Lower leg skin (tissue), 4 donors: ENCODE results near the gene SPDYA. TPM values are rescaled to one million over a fixed set of nuclear protein-coding genes. Genes with fewer than 3 reads are reported as not detected.
A peak's percentile ranks its signal among the peaks of the same experiment; 100 is the strongest.

Experiments
- DNase-seq, 2 donors: peaks; one replicate each; pipeline ENCODE4 v3.0.0-alpha.2; 2019; ENCODE audit warnings: low spot score in 2 of 2
- H3K4me3 ChIP-seq: fragments of 200-600 bp; sonication (generic); 2 replicates; pipeline ENCODE4 v1.5.1; 2017; ENCODE audit warnings: mild to moderate bottlenecking, low read depth; ENCODE audit not compliant: poor library complexity, severe bottlenecking
- CTCF ChIP-seq, 3 donors: fragments of 450-650 bp; IDR thresholded peaks; one replicate each; pipeline ENCODE4 v1.5.1; 2016; ENCODE audit warnings: antibody characterized with exemption in 3 of 3, mild to moderate bottlenecking in 3 of 3, moderate library complexity in 2 of 3
- POLR2A ChIP-seq, 2 donors: fragments of 450-650 bp; IDR thresholded peaks; one replicate each; pipeline ENCODE4 v1.6.1; 2016 to 2017; ENCODE audit warnings: antibody characterized with exemption in 2 of 2, mild to moderate bottlenecking in 1 of 2, moderate library complexity in 1 of 2
- WGBS, 2 donors: methylation state at CpG; one replicate each; pipeline ENCODE4 v1.1.5; 2018; 5-methylcytosine and 5-hydroxymethylcytosine counted together
- intact Hi-C: fragments of 100-400 bp; cut with DNase I; formaldehyde crosslinking; loops from one replicate; pipeline ENCODE4 v1.15.0; 2023; ENCODE audit warnings: low total_unique reads
- total RNA-seq, 4 donors: library from RNA; depleted of rRNA; stranded (reverse); fragments of >200 nt; gene quantifications; one replicate each; pipeline ENCODE4 v1.1.0, GENCODE V29; 2016

Gene SPDYA
- total RNA-seq, 4 donors from 2014 or later = 0.42 to 0.95 (median 0.71) TPM; not detected in 1

- DNase-seq = no peak
- 90 to 93% methylated on average over 21 of the region's 21 CpGs for WGBS, 2 donors
- H3K4me3 ChIP-seq = no peak overlapping the region
- intact Hi-C loops = no loop called here
- TF ChIP-seq CTCF (IDR thresholded peaks at IDR 0.05) (no peak), POLR2A (IDR thresholded peaks at IDR 0.05) (no peak)
Measured at GRCh38 chr2:28893488-28893887, 82.9 kb downstream of the SPDYA start.

GRCh38 chr2:28894470-28895188 is 84.0 kb downstream of the SPDYA start, which contains the start of gene WDR43:
Gene WDR43 (plus strand): TSS chr2:28894667. CDS start chr2:28894699, 32 bp downstream.
- WGBS, 2 donors = 0 to 1% methylated on average over 20 to 37 of the region's 79 CpGs
- peak; percentile 96 to 99 for DNase-seq

GRCh38 chr2:28895189-28895893 is 84.7 kb downstream of the SPDYA start:
- peak overlapping the region; percentile 96 for H3K4me3 ChIP-seq
- TF ChIP-seq POLR2A (IDR thresholded peaks at IDR 0.05) (no peak), CTCF (IDR thresholded peaks at IDR 0.05) (no peak)
- intact Hi-C loops = no loop called here
- WGBS, 2 donors = 0 to 1% methylated on average over 18 to 19 of the region's 19 CpGs
- peak; percentile 20 to 86 for DNase-seq

More at GRCh38 chr2:28894470-28895188, 84.0 kb downstream of the SPDYA start, which contains the start of gene WDR43:
- intact Hi-C loops = no loop called here
- peak within 1 kb of the TSS; percentile 96 for H3K4me3 ChIP-seq
- no peak for TF ChIP-seq CTCF (IDR thresholded peaks at IDR 0.05)
- peak in 1 of 2 donors; percentile 22 for TF ChIP-seq POLR2A (IDR thresholded peaks at IDR 0.05)

- intact Hi-C loops = no loop called here
- no peak for DNase-seq
Measured at GRCh38 chr2:28896906-28897305, 86.3 kb downstream of the SPDYA start.

GRCh38 chr2:28898048-28898447 is 87.4 kb downstream of the SPDYA start:
- H3K4me3 ChIP-seq = no peak overlapping the region
- no peak for TF ChIP-seq POLR2A (IDR thresholded peaks at IDR 0.05)
- TF ChIP-seq CTCF (IDR thresholded peaks at IDR 0.05) = no peak
- DNase-seq = no peak
- intact Hi-C loops = no loop called here
- 43 to 51% methylated on average over 1 of the region's 1 CpG for WGBS, 2 donors

More at GRCh38 chr2:28896906-28897305, 86.3 kb downstream of the SPDYA start:
- 21 to 30% methylated on average over 2 of the region's 2 CpGs for WGBS, 2 donors
- H3K4me3 ChIP-seq = no peak overlapping the region
- TF ChIP-seq CTCF (IDR thresholded peaks at IDR 0.05) (no peak), POLR2A (IDR thresholded peaks at IDR 0.05) (no peak)

Other genes starting within 250 kb of the SPDYA start
- 100 to 1,000 TPM in 3 of 4 donors, 10 to 100 TPM in 1; 99.9 to 151 (median 119) TPM for gene PPP1CB, start 59.0 kb upstream of the SPDYA start, total RNA-seq
- 10 to 100 TPM in 2 of 4 donors, 1 to 10 TPM in 2; 7.9 to 19.9 (median 10.2) TPM for gene TRMT61B, start 59.5 kb downstream of the SPDYA start, total RNA-seq
- 10 to 100 TPM; 40.8 to 65.5 (median 43.2) TPM for gene WDR43, start 83.8 kb downstream of the SPDYA start, total RNA-seq
- gene TOGARAM2, start 170.5 kb downstream of the SPDYA start, total RNA-seq = 1 to 10 TPM in 3 of 4 donors, under 1 TPM in 1; 0.17 to 5.1 (median 1.7) TPM